Astrocyte (in vitro differentiated cells and primary cell): ENCODE measurements around the gene ZFPM1.

Experiments
- EZH2 ChIP-seq: IDR thresholded peaks from 2 replicates; pipeline ENCODE4 v1.6.1; 2012; ENCODE audit warnings: mild to moderate bottlenecking, low read length, inconsistent platforms; ENCODE audit not compliant: insufficient read depth
- TF ChIP-seq, protein P1 (sequence below): IDR thresholded peaks from 2 replicates; pipeline ENCODE4 v1.5.1; 2011; ENCODE audit warnings: low read depth, mild to moderate bottlenecking, inconsistent platforms, low read length, moderate library complexity; ENCODE audit not compliant: insufficient read depth

DNA sequence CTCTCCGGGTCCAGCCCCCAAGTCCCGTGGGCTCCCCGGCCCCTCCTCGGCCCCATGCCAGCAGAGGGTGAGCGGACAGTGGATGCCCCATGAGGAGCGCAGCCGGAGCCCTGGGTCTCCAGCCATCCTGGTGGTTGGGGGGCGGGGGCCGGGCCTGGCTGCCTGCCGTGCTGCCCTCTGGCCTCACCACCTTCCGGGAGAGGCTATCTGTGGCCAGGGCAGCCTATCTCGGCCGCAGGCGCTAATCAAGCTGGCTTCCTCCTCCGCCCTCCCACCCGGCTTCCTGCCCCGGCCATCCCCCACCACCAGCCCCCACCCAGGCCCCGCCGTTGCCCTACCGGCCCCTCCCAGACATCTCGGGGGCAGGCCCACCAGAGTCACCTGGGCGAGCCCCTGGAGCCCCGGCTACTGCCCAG is 46.8 kb downstream of the ZFPM1 start:
- TF ChIP-seq, protein P1, sequence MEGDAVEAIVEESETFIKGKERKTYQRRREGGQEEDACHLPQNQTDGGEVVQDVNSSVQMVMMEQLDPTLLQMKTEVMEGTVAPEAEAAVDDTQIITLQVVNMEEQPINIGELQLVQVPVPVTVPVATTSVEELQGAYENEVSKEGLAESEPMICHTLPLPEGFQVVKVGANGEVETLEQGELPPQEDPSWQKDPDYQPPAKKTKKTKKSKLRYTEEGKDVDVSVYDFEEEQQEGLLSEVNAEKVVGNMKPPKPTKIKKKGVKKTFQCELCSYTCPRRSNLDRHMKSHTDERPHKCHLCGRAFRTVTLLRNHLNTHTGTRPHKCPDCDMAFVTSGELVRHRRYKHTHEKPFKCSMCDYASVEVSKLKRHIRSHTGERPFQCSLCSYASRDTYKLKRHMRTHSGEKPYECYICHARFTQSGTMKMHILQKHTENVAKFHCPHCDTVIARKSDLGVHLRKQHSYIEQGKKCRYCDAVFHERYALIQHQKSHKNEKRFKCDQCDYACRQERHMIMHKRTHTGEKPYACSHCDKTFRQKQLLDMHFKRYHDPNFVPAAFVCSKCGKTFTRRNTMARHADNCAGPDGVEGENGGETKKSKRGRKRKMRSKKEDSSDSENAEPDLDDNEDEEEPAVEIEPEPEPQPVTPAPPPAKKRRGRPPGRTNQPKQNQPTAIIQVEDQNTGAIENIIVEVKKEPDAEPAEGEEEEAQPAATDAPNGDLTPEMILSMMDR = no peak
- TF ChIP-seq EZH2 = no peak
